K562 (cell line): ENCODE measurements around the gene PARD3. TPM values are rescaled to one million over a fixed set of nuclear protein-coding genes. Genes with fewer than 3 reads are reported as not detected.
A peak's percentile ranks its signal among the peaks of the same experiment; 100 is the strongest.

ENCODE experiments used
- ATAC-seq: fragments of 200-7000 bp; cut with Tn5 transposase; 3 replicates; pipeline ENCODE4 v1.9.1; 2020; ENCODE audit warnings: moderate library complexity
- BruUV-seq: library from RNA; stranded (reverse); fragments of 400-500 nt; replicated peaks from 2 replicates; lab custom pipeline; 2021; lab: Mats Ljungman, UMichigan
- CTCF ChIA-PET: fragments of 300-600 bp; formaldehyde crosslinking; extraction: SDS; loops from one replicate; lab custom pipeline; 2021; ENCODE audit warnings: low intra/inter-chr PET ratio; lab: Yijun Ruan, JAX
- POLR2A ChIA-PET: fragments of 300-600, 350-650 bp; sonication (Branson Sonifier 250); formaldehyde crosslinking; extraction: SDS; loops from one replicate; lab custom pipeline; 2021; ENCODE audit warnings: antibody characterized with exemption, inconsistent platforms; lab: Yijun Ruan, JAX
- DNase-seq, 4 experiments: peaks; one replicate each; pipeline versions ENCODE4 v3.0.0 to v3.0.0-alpha.2; 2011 to 2018; ENCODE audit warnings: low spot score in 3 of 4, mixed read lengths in 3 of 4; ENCODE audit errors: extremely low read depth in 1 of 4
- FAIRE-seq: peaks from 2 replicates; lab custom pipeline; 2011; peaks lifted over from hg19 to GRCh38; lab: Jason Lieb, UNC
- H2AFZ ChIP-seq: 2 replicates; pipeline ENCODE4 v1.6.0; 2011; ENCODE audit warnings: low read depth, low read length, control low read depth, inconsistent platforms
- H3K27ac ChIP-seq: fragments of 200-600 bp; 3 replicates; pipeline ENCODE4 v1.8.0; 2011; ENCODE audit warnings: low read depth, mild to moderate bottlenecking, control low read depth, inconsistent platforms, low read length, moderate library complexity, mixed read lengths; ENCODE audit errors: extremely low read depth
- H3K27me3 ChIP-seq, 2 experiments: fragments of 300-600 bp in 1 of 2; 2 replicates in 1 of 2; 3 replicates in 1 of 2; pipeline versions ENCODE4 v1.6.0 to v1.8.0; 2011; ENCODE audit warnings: inconsistent platforms in 2 of 2, low read length in 2 of 2, mild to moderate bottlenecking in 1 of 2, mixed read lengths in 1 of 2, moderate library complexity in 1 of 2; ENCODE audit not compliant: control insufficient read depth in 2 of 2, insufficient read depth in 2 of 2
- H3K36me3 ChIP-seq: fragments of 300-600 bp; 3 replicates; pipeline ENCODE4 v1.8.0; 2011; ENCODE audit warnings: mild to moderate bottlenecking, low read length, inconsistent platforms; ENCODE audit not compliant: control insufficient read depth, insufficient read depth
- H3K4me1 ChIP-seq, 2 experiments: fragments of 200-600 bp in 1 of 2; replicated peaks in 1 of 2; 2 replicates in 1 of 2; 3 replicates in 1 of 2; pipeline versions ENCODE4 v1.5.1 to v1.8.0; 2011; ENCODE audit warnings: inconsistent platforms in 2 of 2, low read length in 2 of 2, mild to moderate bottlenecking in 1 of 2, mixed read lengths in 1 of 2, moderate library complexity in 1 of 2; ENCODE audit not compliant: control insufficient read depth in 2 of 2, insufficient read depth in 2 of 2
- H3K4me2 ChIP-seq: 2 replicates; pipeline ENCODE4 v1.6.1; 2011; ENCODE audit warnings: low read length, control low read depth, inconsistent platforms, mixed read lengths; ENCODE audit not compliant: insufficient read depth
- H3K4me3 ChIP-seq: fragments of 200-600 bp; sonication (generic), shearing (Covaris generic); 2 replicates; pipeline ENCODE4 v1.5.1; 2016; ENCODE audit warnings: control low read depth, inconsistent platforms
- H3K79me2 ChIP-seq: fragments of 200-600 bp; 3 replicates; pipeline ENCODE4 v1.8.0; 2011; ENCODE audit warnings: low read length, inconsistent platforms; ENCODE audit not compliant: control insufficient read depth, insufficient read depth
- H3K9ac ChIP-seq, 2 experiments: 2 replicates each; pipeline versions ENCODE4 v1.6.0 to v1.6.1; 2011; ENCODE audit warnings: low read depth in 2 of 2, low read length in 2 of 2, control low read depth in 1 of 2, inconsistent platforms in 1 of 2, mild to moderate bottlenecking in 1 of 2, mixed read lengths in 1 of 2; ENCODE audit not compliant: insufficient read depth in 1 of 2
- H3K9me1 ChIP-seq: one replicate; pipeline ENCODE4 v1.6.0; 2011; ENCODE audit warnings: inconsistent platforms, mild to moderate bottlenecking, low read length, moderate library complexity; ENCODE audit not compliant: control insufficient read depth, insufficient read depth
- H3K9me3 ChIP-seq: replicated peaks from 2 replicates; pipeline ENCODE4 v1.5.1; 2011; ENCODE audit warnings: low read depth, low read length, inconsistent platforms; ENCODE audit not compliant: control insufficient read depth, insufficient read depth
- H4K20me1 ChIP-seq: replicated peaks from 2 replicates; pipeline ENCODE4 v1.6.1; 2011; ENCODE audit warnings: low read length, inconsistent platforms, mixed read lengths; ENCODE audit not compliant: control insufficient read depth, insufficient read depth
- ARID1B ChIP-seq: fragments of 450-650 bp; IDR thresholded peaks from 2 replicates; pipeline ENCODE4 v1.6.1; 2016; ENCODE audit warnings: antibody characterized with exemption, mild to moderate bottlenecking, inconsistent platforms
- C11orf30 ChIP-seq: fragments of 450-650 bp; IDR thresholded peaks from 2 replicates; pipeline ENCODE4 v1.6.1; 2016; ENCODE audit warnings: low read depth, mild to moderate bottlenecking
- FOSL1 ChIP-seq: fragments of 200-800 bp; sonication (Bioruptor generic); conservative IDR thresholded peaks from 2 replicates; pipeline ENCODE4 v1.6.1; 2016; ENCODE audit warnings: missing genetic modification characterization, missing compliant biosample characterization
- REST ChIP-seq, 2 experiments: fragments of 450-650 bp; formaldehyde crosslinking in 1 of 2; IDR thresholded peaks; 2 replicates each; pipeline versions ENCODE4 v1.4.0 to v1.6.1; 2014 to 2020; ENCODE audit warnings: mild to moderate bottlenecking in 2 of 2, borderline replicate concordance in 1 of 2, low read depth in 1 of 2
- SMARCE1 ChIP-seq: fragments of 450-650 bp; IDR thresholded peaks from 2 replicates; pipeline ENCODE4 v1.7.1; 2016; ENCODE audit warnings: mild to moderate bottlenecking
- SOX6 ChIP-seq: fragments of 450-650 bp; IDR thresholded peaks from 2 replicates; pipeline ENCODE4 v1.6.1; 2014; ENCODE audit warnings: mild to moderate bottlenecking
- TAF7 ChIP-seq: fragments of 450-650 bp; IDR thresholded peaks from 2 replicates; pipeline ENCODE4 v1.6.1; 2016; ENCODE audit warnings: missing genetic modification characterization, missing compliant biosample characterization
- ZBTB17 ChIP-seq: fragments of 450-650 bp; formaldehyde crosslinking; IDR thresholded peaks from 2 replicates; pipeline ENCODE4 v1.4.0; 2020; ENCODE audit warnings: mild to moderate bottlenecking
- ZNF197 ChIP-seq: fragments of 200-800 bp; sonication (Bioruptor generic); IDR thresholded peaks from 2 replicates; pipeline ENCODE4 v1.6.1; 2016; ENCODE audit warnings: low read depth, missing genetic modification characterization, missing compliant biosample characterization
- WGBS: fragments of 100-300 bp; shearing (Covaris generic); methylation state at CpG from one replicate; pipeline ENCODE4 v1.1.6; 2016; ENCODE audit warnings: low coverage, mixed read lengths; ENCODE audit not compliant: insufficient coverage; ENCODE audit errors: missing lambda C conversion rate; 5-methylcytosine and 5-hydroxymethylcytosine counted together
- in situ Hi-C: fragments of 300-500 bp; cut with MboI; formaldehyde crosslinking; loops from 4 replicates; pipeline ENCODE4 v1.15.0; 2018; ENCODE audit warnings: inconsistent platforms, mixed read lengths
- intact Hi-C: fragments of 100-400 bp; cut with micrococcal nuclease; formaldehyde crosslinking; loops from 2 replicates; pipeline ENCODE4 v1.14.2; 2022
- polyA plus RNA-seq, 8 experiments: library from polyadenylated mRNA; depleted of rRNA in 4 of 8; stranded (reverse) in 5 of 8; unstranded in 3 of 8; fragments of >200 nt; fragmentation: Nextera tagmentation in 2 of 8; fragmentation: Illumina TruSeq in 1 of 8; extraction: Ambion mirVana in 2 of 8; extraction: Trizol in 1 of 8; gene quantifications; 2 replicates each; pipeline versions ENCODE4 v1.2.1 to v1.2.3, GENCODE V29; 2011 to 2014; ENCODE audit warnings: inconsistent platforms in 1 of 8, missing spikeins in 1 of 8
- total RNA-seq, 7 experiments: library from RNA; depleted of rRNA in 6 of 7; stranded (reverse); fragments of >200 nt in 6 of 7; fragmentation: Illumina TruSeq in 2 of 7; extraction: Trizol in 2 of 7; gene quantifications; 2 replicates each; pipeline versions ENCODE4 v1.2.1 to v1.2.3, GENCODE V29; 2011 to 2021; ENCODE audit warnings: low replicate concordance in 1 of 7
- TF ChIP-seq, protein P1 (sequence below): fragments of 450-650 bp; IDR thresholded peaks from 2 replicates; pipeline ENCODE4 v1.6.1; 2016
- TF ChIP-seq, protein P2 (sequence below): sonication (generic); formaldehyde crosslinking; IDR thresholded peaks from 2 replicates; pipeline ENCODE4 v1.8.0; 2022; ENCODE audit warnings: missing genetic modification reagents, mild to moderate bottlenecking, moderate library complexity, borderline replicate concordance
- TF ChIP-seq, protein P3 (sequence below): fragments of 250-450 bp; sonication (Bioruptor Pico); IDR thresholded peaks from 2 replicates; pipeline ENCODE4 v1.8.0; 2021; ENCODE audit warnings: moderate library complexity, mild to moderate bottlenecking, inconsistent platforms

PARD3 gene
- total and polyA plus RNA-seq, 9 of the 15 experiments (the other 6 are each of a cell fraction or from before 2014, with no cell fraction given), result 2.7 to 11.7 (median 7.7) TPM

DNA sequence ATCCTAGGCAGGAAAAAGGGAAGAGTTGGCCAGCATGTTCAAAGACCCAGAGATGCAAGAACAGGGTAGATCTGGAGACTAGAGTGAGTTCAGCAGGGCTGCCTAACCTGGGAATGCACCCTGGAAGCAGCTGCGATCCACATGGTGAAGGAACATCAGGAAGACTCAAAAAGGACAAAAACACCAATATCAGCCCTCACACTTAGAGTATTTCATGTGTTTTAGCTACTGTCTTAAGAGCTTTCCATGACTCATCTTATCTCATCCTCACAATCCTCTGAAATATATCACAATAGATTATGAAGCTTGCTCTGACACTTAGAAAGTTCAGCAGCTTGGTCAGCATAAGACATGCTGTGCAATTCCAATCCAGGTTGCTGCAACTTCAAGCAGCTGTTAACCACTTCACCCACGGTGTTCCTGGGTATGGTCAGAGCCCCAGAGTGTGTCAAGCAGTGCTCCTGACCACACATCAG lies 380.9 kb downstream of the PARD3 start:
- Histone ChIP-seq H2AFZ (no peak overlapping the region), H3K9ac (no peak overlapping the region), H3K4me2 (no peak overlapping the region), H3K79me2 (no peaks in the 10 kb centered on the region), H3K36me3 (no peaks in the 10 kb centered on the region), H4K20me1 (no peaks in the 10 kb centered on the region), H3K9me3 (no peaks in the 10 kb centered on the region), H3K9me1 (no peaks in the 10 kb centered on the region), H3K4me1 (no peaks in the 10 kb centered on the region; a peak in 2 of 5 replicates), H3K27me3 (no peaks in the 10 kb centered on the region; a peak in 1 of 5 replicates), H3K27ac (no peak overlapping the region), H3K4me3 (no peak overlapping the region)
- ChIA-PET CTCF (interaction anchor here (0.6 kb wide), 1 partner anchor 164 kb away, joined by 3 read pairs; no protein-coding TSS in a partner anchor), POLR2A (interaction anchor here (0.7 kb wide), 1 partner anchor 520 kb away, joined by 3 read pairs; no protein-coding TSS in a partner anchor)
- DNase-seq (peak in 2 of 4 experiments; percentile 4 to 19), FAIRE-seq (no peak), ATAC-seq (peak; percentile 51)
- intact Hi-C loops, result no loop called here
- in situ Hi-C loops, result no loop called here
- no TSS peak for BruUV-seq
- 0% methylated on average over 2 of the region's 2 CpGs for WGBS
- TF ChIP-seq, protein P1, sequence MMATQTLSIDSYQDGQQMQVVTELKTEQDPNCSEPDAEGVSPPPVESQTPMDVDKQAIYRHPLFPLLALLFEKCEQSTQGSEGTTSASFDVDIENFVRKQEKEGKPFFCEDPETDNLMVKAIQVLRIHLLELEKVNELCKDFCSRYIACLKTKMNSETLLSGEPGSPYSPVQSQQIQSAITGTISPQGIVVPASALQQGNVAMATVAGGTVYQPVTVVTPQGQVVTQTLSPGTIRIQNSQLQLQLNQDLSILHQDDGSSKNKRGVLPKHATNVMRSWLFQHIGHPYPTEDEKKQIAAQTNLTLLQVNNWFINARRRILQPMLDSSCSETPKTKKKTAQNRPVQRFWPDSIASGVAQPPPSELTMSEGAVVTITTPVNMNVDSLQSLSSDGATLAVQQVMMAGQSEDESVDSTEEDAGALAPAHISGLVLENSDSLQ, result peak; percentile 7; the same call in 1 of the 2 replicates
- TF ChIP-seq ZBTB17 (CRISPR knock-in tag) (no peak), REST (IDR thresholded peaks at IDR 0.05; ENCODE audit: borderline replicate concordance) (no peak), REST (CRISPR knock-in tag; IDR thresholded peaks at IDR 0.05; ENCODE audit: low read depth) (no peak), SMARCE1 (0 out of 2 replicates have a peak, but pooled peaks have one; percentile 34), TAF7 (tag) (no peak), ARID1B (peak; percentile 62), C11orf30 (0 out of 2 replicates have a peak, but pooled peaks have one; percentile 21), FOSL1 (tag) (peak; percentile 84), ZNF197 (CRISPR knock-in tag) (no peak), SOX6 (0 out of 2 replicates have a peak, but pooled peaks have one; percentile 21)
- TF ChIP-seq, protein P2, sequence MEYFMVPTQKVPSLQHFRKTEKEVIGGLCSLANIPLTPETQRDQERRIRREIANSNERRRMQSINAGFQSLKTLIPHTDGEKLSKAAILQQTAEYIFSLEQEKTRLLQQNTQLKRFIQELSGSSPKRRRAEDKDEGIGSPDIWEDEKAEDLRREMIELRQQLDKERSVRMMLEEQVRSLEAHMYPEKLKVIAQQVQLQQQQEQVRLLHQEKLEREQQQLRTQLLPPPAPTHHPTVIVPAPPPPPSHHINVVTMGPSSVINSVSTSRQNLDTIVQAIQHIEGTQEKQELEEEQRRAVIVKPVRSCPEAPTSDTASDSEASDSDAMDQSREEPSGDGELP (CRISPR knock-in tag), result peak; percentile 51; the same call in 1 of the 2 replicates
- TF ChIP-seq, protein P3, sequence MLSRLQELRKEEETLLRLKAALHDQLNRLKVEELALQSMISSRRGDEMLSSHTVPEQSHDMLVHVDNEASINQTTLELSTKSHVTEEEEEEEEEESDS (CRISPR knock-in tag), result no peak
